ENCODE measurements around the gene MEGF9.

The MEGF9 gene

GRCh38 chr9:120730654-120731514, 16.6 kb upstream of the MEGF9 start:
- no peak for DNase-seq

- no peak for DNase-seq
Observed at GRCh38 chr9:120729791-120730241, 15.5 kb upstream of the MEGF9 start.

GRCh38 chr9:120726484-120726883, 12.2 kb upstream of the MEGF9 start:
- no peak for DNase-seq

- DNase-seq, result no peak
Observed at GRCh38 chr9:120725907-120726306, 11.6 kb upstream of the MEGF9 start.

GRCh38 chr9:120724757-120725400, 10.6 kb upstream of the MEGF9 start:
- no peak for DNase-seq

- DNase-seq, result no peak
Observed at GRCh38 chr9:120723565-120723964, 9.3 kb upstream of the MEGF9 start.

GRCh38 chr9:120720404-120720803, 6.1 kb upstream of the MEGF9 start:
- DNase-seq, result no peak

GRCh38 chr9:120718316-120718715, 4.0 kb upstream of the MEGF9 start:
- peak; percentile 52 for DNase-seq

- DNase-seq, result no peak
Observed at GRCh38 chr9:120717176-120717575, 2.9 kb upstream of the MEGF9 start.

- DNase-seq, result no peak
Observed at GRCh38 chr9:120716483-120716882, 2.2 kb upstream of the MEGF9 start.

GRCh38 chr9:120715389-120715924, 1.2 kb upstream of the MEGF9 start:
- no peak for DNase-seq

GRCh38 chr9:120714846-120715388, 647 bp upstream of the MEGF9 start:
- DNase-seq, result no peak

GRCh38 chr9:120713257-120714087, 798 bp downstream of the MEGF9 start:
- DNase-seq, result no peak

GRCh38 chr9:120712539-120713031, 1.7 kb downstream of the MEGF9 start:
- no peak for DNase-seq

GRCh38 chr9:120711841-120712538, 2.3 kb downstream of the MEGF9 start:
- no peak for DNase-seq

GRCh38 chr9:120711354-120711753, 2.9 kb downstream of the MEGF9 start:
- no peak for DNase-seq

- peak; percentile 71 for DNase-seq
Observed at GRCh38 chr9:120710110-120710981, 3.9 kb downstream of the MEGF9 start.

GRCh38 chr9:120708526-120709224, 5.6 kb downstream of the MEGF9 start:
- DNase-seq, result no peak

- no peak for DNase-seq
Observed at GRCh38 chr9:120707170-120707569, 7.1 kb downstream of the MEGF9 start.

- no peak for DNase-seq
Observed at GRCh38 chr9:120705174-120705573, 9.1 kb downstream of the MEGF9 start.

Measured in activated CD4-positive, alpha-beta T cell treated with anti-CD3 and anti-CD28 coated beads, Interleukin-10, Interleukin-2, amounts not matched to agents 100 ng/mL and 50 ng/mL, durations not matched to agents 16 hours and 8 hours (primary cell).